ENCODE measurements around the gene CRHR2.

DNA sequence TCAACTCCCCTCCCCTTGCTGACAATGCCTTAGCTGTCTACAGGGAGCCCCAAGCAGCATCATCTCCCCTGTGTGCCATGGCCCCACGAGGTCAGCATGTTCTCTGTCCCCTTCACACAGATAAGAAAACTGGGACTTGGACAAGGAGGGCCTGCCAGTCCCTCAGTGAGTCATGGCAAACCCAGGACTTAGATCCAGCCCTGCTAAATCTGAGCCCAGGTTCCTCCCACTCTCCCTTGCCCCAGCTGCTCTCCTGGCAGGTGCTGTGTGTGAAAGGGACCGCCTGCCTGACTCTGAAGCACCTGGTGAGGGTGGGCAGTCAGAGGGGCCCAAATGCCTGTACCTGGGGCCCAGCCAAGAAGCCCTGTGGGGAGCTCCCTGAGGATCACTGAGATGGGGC lies 7.4 kb downstream of the CRHR2 start:
- TF ChIP-seq CTCF (IDR thresholded peaks at IDR 0.05) (no peak), POLR2A (IDR thresholded peaks at IDR 0.05) (no peak), POLR2AphosphoS5 (IDR thresholded peaks at IDR 0.05) (no peak)
